NCI-H1694 treated with DMSO at 0.1 percent for 48 hours (cell line): ENCODE measurements around the gene MKKS.
"Not testable (repeated sequence)": the region's sequence is repeated elsewhere in the genome, so short reads cannot be mapped to it uniquely, and the experiment has no call there.

Experiments used
- DNase-seq: peaks from one replicate; lab custom pipeline; 2025; lab: John Stamatoyannopoulos, UW

Gene MKKS

DNA sequence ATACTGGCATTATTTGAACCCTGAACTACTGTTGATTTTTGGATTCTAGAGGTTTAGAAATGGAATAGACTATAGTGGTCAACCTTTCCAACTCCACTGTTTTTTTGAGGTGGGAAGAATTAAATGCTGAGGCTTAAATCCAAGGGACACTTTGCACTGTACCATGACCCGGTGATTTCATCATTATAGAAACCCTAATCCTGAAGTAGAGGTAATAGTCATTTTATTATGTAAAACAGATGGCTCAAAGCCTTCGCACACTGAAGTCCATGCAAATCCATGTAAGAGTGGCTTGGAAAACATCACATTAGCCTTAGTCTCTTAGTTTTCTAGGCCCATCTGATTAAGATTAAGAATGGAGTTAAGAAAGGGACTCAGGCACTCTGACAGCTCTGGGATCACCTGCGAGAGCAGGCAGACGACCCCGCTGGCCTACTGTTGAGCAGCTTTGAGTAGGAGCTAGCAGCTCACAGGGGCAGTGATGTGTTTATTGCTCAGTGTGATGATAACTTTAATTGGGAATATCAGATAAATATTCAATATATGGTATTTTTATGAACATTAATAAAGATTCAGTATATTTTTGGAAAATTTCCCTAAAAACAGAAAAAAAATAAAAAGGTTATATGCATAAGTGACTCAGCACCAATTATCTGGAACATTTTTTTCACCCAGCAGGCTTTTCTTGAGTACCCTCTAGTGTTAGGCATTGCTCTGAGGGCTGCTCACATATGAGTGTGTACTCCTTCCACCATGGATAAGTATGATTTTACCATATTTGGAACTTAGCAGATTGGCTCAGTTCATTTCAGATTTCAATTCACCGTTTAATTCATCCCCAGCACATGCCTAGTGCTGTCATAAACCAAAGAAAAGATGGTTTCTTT, 14.5 kb upstream of the MKKS start:
- DNase-seq = no peak

DNA sequence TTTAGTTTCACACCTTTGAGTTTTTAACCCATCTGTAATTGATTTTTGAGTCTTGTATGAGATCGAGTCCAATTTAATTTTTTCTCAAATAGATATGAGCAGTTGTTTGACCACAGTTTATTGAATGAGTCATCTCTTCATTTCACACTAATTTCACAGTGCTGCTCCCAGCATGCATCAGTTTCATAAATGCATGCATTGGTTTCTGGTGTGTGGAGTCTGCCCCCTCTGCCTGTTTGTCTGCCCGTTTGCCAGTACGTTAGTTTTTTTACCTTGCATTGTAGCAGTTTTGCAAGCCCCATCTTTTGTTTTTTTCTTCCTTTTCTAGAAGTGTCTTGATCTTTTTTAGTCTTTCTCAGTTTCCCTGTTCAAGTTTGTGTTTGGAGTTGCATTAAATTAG, 13.0 kb upstream of the MKKS start:
- DNase-seq = peak; percentile 50

GRCh38 chr20:10445758-10446157, 11.7 kb upstream of the MKKS start:
- DNase-seq = no peak

DNA sequence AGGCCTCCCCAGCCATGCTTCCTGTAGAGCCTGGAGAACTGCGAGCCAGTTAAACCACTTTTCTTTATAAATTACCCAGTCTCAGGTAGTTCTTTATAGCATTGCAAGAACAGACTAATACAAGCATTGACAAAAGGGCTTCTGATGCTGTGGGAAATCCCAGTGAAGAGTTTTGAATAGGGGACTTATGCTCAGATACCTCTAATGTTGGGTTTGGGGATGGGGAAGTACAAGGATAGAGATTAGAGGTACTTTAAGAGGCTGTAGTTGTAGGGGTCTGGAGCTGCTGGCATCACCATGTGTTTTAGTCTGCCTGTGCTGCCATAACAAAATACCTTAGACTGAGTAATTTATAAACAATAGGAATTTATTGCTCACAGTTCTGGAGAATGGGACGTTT, 9.9 kb upstream of the MKKS start:
- no peak for DNase-seq

DNA sequence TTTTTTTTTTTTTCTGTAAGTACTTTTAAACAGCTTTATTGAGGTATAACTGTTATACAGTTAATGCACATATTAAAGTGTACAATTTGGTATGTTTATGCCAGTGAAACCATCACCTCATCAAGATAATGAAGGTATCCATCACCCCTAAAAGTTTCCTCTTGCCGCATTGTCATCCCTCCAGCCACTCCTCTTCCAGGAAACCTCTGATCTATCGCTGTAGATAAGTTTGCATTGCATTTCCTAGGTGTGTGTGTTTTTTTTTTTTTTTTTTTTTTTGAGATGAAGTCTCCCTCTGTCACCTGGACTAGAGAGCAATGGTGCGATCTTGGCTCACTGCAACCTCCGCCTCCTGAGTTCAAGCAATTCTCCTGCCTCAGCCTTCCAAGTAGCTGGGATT, 4.2 kb upstream of the MKKS start:
- no peak for DNase-seq

- no peak for DNase-seq
Measured at GRCh38 chr20:10436053-10436699, 2.2 kb upstream of the MKKS start.

- DNase-seq = peak; percentile 94
Measured at GRCh38 chr20:10434832-10435812, 1.1 kb upstream of the MKKS start, which contains the start of gene SLX4IP. SLX4IP (plus strand) TSS chr20:10435305; CDS start chr20:10458205, 22,900 bp downstream.

GRCh38 chr20:10434467-10434831, 427 bp upstream of the MKKS start:
- DNase-seq = peak; percentile 93

GRCh38 chr20:10433014-10433622, 904 bp downstream of the MKKS start:
- DNase-seq = no peak

DNA sequence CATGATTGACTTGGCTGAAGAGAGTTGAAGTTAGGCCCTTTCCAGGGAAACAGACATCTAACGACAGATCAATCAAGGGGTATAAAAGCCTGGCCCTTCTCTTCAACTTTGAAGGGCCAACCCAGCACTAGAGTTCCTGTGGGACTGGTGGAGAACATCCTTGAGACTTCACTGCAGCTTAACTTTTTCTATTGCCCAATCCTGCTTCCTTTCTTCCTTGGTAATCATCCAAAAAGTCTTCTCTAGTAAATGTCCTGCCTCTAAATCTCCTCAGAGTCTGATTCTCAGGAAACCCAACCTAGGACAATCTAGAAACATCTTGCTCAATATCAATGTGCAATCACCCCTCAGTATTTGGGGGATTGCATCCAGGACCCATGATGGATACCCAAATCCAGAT, 1.9 kb downstream of the MKKS start:
- DNase-seq = no peak

GRCh38 chr20:10430704-10431103, 3.3 kb downstream of the MKKS start:
- DNase-seq = no peak

DNA sequence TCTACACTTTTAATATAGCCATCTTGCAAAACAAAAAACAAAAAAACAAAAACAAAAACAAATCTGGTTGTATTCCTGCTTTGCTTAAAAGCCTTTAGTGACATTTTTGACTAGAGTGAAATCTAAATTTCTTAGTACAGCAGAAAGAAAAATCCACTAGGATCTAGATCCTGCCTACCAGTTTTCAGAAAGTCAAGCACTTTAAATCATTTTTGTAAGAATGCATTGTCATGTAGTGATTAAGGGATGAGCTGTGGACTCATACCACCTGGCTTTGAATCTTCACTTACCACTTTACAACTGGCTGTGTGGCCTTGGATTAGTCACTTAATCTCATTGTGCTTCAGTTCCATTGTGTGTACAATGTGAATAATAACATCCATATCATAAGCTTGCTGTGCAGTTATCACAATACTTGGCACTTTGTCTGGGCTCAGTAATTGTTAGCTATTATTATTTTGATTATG, 4.0 kb downstream of the MKKS start:
- no peak for DNase-seq

- DNase-seq = no peak
Measured at GRCh38 chr20:10429443-10429981, 4.5 kb downstream of the MKKS start.

DNA sequence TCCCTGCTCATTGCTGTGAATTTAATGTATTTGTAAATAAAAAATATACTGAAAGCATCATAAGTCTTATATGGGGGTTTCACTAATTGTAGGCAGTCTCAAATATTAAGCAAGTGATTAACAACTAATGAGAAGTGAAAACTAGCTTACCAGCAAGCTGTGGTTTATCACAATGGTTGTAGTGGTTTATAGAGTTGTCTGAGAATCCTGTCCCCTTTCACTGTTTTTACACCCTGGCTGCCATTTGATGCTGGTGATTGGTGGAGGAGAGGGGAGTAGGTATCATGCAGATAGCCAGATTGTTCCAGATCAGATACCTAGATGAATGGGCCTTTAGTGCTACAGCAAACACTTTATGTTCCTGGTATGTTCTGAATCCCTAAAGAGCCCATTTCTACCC, 6.0 kb downstream of the MKKS start:
- DNase-seq = no peak

DNA sequence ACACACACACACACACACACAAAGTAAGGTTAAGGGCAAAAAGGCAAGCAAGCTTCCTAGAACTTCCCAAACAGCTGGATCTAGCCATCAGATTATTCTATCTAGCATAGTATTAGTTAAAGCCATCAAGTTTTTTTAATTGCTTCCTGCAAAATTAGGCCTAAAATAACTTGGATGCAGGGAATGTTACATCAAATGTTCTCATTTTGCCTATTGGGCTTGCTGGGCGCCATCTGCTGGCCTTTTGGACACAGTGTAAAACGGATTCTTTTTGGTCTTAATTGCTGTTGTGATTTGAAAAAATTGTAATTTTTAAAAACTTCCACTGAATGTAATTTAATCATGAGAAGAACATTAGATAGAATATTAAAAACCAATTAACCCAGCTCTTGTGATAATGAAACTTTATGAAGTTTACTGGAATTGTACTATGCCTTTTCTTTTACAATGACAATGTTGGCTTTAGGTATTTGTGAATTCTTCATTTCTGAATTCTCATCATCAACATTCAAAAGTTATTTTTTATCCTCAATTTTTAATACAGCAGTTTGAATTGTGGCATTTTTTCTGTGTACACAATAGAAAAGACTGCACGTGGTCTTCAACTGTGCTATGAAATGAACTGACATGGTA, 6.8 kb downstream of the MKKS start:
- peak; percentile 22 for DNase-seq

DNA sequence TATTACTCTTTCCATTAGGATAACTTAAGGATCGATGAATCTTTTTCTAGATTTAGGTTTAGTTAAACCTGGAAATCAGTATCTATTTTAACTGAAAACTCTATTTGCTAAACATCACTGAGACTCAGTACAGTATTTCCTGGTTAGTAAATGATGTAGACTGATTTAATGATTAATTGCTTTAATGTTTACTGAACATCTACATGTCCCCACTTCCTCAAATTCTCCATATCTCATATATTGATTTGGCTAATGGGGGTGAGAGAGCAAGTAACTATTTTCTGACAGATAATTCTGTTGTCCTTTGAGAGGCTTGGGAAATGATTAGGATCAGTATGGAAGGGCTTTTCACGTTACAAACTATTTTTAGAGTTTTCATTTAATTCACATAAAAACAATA, 10.3 kb downstream of the MKKS start:
- DNase-seq = no peak

DNA sequence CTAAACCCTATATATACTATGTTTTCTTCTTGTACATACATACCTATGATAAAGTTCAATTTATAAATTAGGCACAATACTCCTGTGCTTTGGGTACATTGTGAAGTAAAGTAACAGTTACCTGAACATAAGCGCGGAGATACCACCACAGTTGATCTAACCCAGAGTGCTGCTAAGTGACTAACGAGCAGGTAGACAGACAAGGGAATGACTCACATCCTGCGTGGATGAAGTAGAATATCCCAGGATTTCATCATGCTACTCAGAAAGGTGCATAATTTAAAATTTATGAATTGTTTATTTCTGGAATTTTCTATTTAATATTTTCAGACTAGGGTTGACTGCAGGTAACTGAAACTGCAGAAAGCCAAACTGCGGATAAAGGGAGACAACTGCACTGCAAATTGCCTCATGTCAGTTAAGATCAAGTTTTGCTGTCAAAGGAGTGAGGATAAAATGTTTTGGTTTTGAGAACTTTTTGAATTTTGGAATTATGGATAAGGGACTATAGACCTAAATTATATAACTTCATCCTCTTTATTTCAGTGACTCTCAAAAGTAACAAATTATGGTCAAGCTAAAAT, 14.4 kb downstream of the MKKS start:
- DNase-seq = no peak

GRCh38 chr20:10417218-10417617, 16.8 kb downstream of the MKKS start:
- DNase-seq = not testable (repeated sequence)

- DNase-seq = no peak
Measured at GRCh38 chr20:10415013-10415650, 18.9 kb downstream of the MKKS start.
